Hepatocyte (in vitro differentiated cells): Measurements from ENCODE around the gene RYR3. TPM values are rescaled to one million over a fixed set of nuclear protein-coding genes. Genes with fewer than 3 reads are reported as not detected.

Experiments
- DNase-seq: peaks from one replicate; pipeline ENCODE4 v3.0.0-alpha.2; 2016; ENCODE audit warnings: low spot score
- H2AFZ ChIP-seq: fragments of 200-600 bp; sonication (generic); 2 replicates; pipeline ENCODE4 v1.6.0; 2016; ENCODE audit warnings: antibody characterized with exemption, mild to moderate bottlenecking
- H3K27ac ChIP-seq: fragments of 200-600 bp; sonication (generic); 2 replicates; pipeline ENCODE4 v1.5.1; 2016; ENCODE audit warnings: mild to moderate bottlenecking
- H3K27me3 ChIP-seq: fragments of 200-600 bp; sonication (generic); 2 replicates; pipeline ENCODE4 v1.6.1; 2016
- H3K36me3 ChIP-seq: fragments of 200-600 bp; sonication (generic); replicated peaks from 2 replicates; pipeline ENCODE4 v1.5.1; 2016; ENCODE audit warnings: low read depth; ENCODE audit not compliant: insufficient read depth
- H3K4me1 ChIP-seq: fragments of 200-600 bp; sonication (generic); 2 replicates; pipeline ENCODE4 v1.5.1; 2016; ENCODE audit warnings: mild to moderate bottlenecking, moderate library complexity; ENCODE audit not compliant: insufficient read depth
- H3K4me2 ChIP-seq: fragments of 200-600 bp; sonication (generic); 2 replicates; pipeline ENCODE4 v1.6.0; 2016
- H3K4me3 ChIP-seq: fragments of 200-600 bp; sonication (generic); 2 replicates; pipeline ENCODE4 v1.5.1; 2016; ENCODE audit warnings: mild to moderate bottlenecking
- H3K79me2 ChIP-seq: fragments of 200-600 bp; sonication (generic); 2 replicates; pipeline ENCODE4 v1.6.0; 2017; ENCODE audit warnings: mild to moderate bottlenecking
- H3K9me2 ChIP-seq: fragments of 200-600 bp; sonication (generic); replicated peaks from 2 replicates; pipeline ENCODE4 v1.6.0; 2017; ENCODE audit warnings: mild to moderate bottlenecking; ENCODE audit not compliant: insufficient read depth
- H3K9me3 ChIP-seq: fragments of 200-600 bp; sonication (generic); 2 replicates; pipeline ENCODE4 v1.5.1; 2016; ENCODE audit warnings: low read depth, mild to moderate bottlenecking
- H4K20me1 ChIP-seq: fragments of 200-600 bp; sonication (generic); 2 replicates; pipeline ENCODE4 v1.6.0; 2016; ENCODE audit warnings: mild to moderate bottlenecking; ENCODE audit not compliant: insufficient read depth, poor library complexity, severe bottlenecking
- CTCF ChIP-seq: fragments of 200-600 bp; sonication (generic); IDR thresholded peaks from 2 replicates; pipeline ENCODE4 v1.5.1; 2016; ENCODE audit warnings: antibody characterized with exemption, mild to moderate bottlenecking; ENCODE audit not compliant: poor library complexity
- EZH2 ChIP-seq: fragments of 200-600 bp; sonication (generic); IDR thresholded peaks from 2 replicates; pipeline ENCODE4 v1.6.1; 2016; ENCODE audit warnings: antibody characterized with exemption, mild to moderate bottlenecking, borderline replicate concordance
- EZH2phosphoT487 ChIP-seq: fragments of 200-600 bp; sonication (generic); IDR thresholded peaks from one replicate; pipeline ENCODE4 v1.6.1; 2018; ENCODE audit warnings: antibody characterized with exemption, mild to moderate bottlenecking, low read depth, moderate library complexity; ENCODE audit not compliant: unreplicated experiment, severe bottlenecking
- WGBS: methylation state at CpG from one replicate; pipeline ENCODE4 v1.1.6; 2016; ENCODE audit warnings: low lambda C conversion rate; ENCODE audit errors: missing lambda C conversion rate; 5-methylcytosine and 5-hydroxymethylcytosine counted together
- polyA plus RNA-seq: library from polyadenylated mRNA; unstranded; fragments of >200 nt; fragmentation: Nextera tagmentation; extraction: Ambion mirVana; gene quantifications from 2 replicates; pipeline ENCODE4 v1.2.1, GENCODE V29; 2016
- total RNA-seq: library from RNA; depleted of rRNA; stranded (reverse); fragments of >200 nt; gene quantifications from 2 replicates; pipeline ENCODE4 v1.2.3, GENCODE V29; 2014

Gene RYR3
- total and polyA plus RNA-seq, 2 experiments from 2014 or later: 0.36 to 0.37 TPM

DNA sequence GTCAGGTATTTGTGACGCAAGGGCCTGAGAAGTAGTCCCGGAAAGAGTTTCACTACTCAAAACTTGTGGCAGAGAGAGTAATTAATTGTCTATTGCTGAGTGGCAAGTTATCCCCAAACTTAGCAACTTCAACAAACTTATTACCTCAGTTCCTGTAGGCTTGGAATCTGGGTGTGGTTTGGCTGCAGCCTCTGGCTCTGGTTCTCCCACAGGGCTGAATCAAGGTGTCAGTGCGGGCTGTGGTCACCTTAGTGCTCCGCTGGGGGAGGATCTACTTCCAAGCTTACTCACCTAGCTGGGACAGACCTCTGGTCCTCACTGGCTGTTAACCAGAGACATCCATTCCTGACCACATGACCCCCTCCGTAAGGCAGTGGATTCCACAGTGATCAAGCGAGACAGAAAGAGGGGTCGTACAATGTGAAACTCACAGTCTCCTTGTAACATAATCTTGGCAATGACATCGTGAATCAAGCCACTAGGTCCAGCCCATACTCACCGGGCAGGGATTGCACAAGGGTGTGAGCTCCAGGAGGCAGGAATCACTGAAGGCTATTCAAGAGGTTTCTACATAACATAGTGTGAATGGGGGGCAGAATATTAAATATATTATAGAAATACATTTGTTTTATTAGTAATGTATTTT, 138.3 kb downstream of the RYR3 start:
- Histone ChIP-seq H3K4me1 (no peaks in the 10 kb centered on the region), H4K20me1 (no peaks in the 10 kb centered on the region), H2AFZ (no peak overlapping the region), H3K79me2 (no peaks in the 10 kb centered on the region), H3K9me3 (no peaks in the 10 kb centered on the region), H3K36me3 (no peaks in the 10 kb centered on the region), H3K27ac (no peak overlapping the region), H3K9me2 (no peaks in the 10 kb centered on the region), H3K4me3 (no peak overlapping the region), H3K27me3 (no peaks in the 10 kb centered on the region), H3K4me2 (no peak overlapping the region)
- no peak for TF ChIP-seq CTCF
- no peak for TF ChIP-seq EZH2
- TF ChIP-seq EZH2phosphoT487: no peak
- no peak for DNase-seq
- 78% methylated on average over 9 of the region's 9 CpGs for WGBS

- Histone ChIP-seq H3K4me2 (no peak overlapping the region), H3K79me2 (no peaks in the 10 kb centered on the region), H3K27me3 (no peaks in the 10 kb centered on the region), H4K20me1 (no peaks in the 10 kb centered on the region), H3K4me3 (no peak overlapping the region), H3K9me2 (no peaks in the 10 kb centered on the region), H3K4me1 (no peaks in the 10 kb centered on the region), H2AFZ (no peak overlapping the region), H3K9me3 (no peaks in the 10 kb centered on the region), H3K27ac (no peak overlapping the region), H3K36me3 (no peaks in the 10 kb centered on the region)
- 34% methylated on average over 3 of the region's 3 CpGs for whole genome bisulfite sequencing
- TF ChIP-seq EZH2: no peak
- no peak for TF ChIP-seq EZH2phosphoT487
- TF ChIP-seq CTCF: no peak
- DNase-seq: no peak
Observed at GRCh38 chr15:33449810-33450209, 139.0 kb downstream of the RYR3 start.

DNA sequence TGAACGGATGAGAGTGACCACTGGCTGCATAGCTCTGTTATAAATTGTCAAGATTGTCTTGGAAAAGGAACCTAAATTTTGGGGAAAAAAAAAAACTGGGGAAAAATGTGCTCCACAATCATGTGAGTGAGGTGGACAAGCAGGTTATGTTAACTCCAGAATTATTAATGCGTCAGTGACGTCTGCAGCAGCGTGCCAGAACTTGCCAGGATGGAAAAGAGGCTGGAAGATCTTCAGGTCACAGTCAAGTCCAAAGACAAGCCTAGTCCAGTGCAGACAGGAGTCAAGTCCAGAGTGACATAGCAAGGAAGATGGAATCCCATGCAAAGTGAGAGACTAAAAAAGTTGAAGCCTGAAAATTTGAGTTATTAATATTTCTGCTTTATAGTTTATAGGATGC, 140.6 kb downstream of the RYR3 start:
- TF ChIP-seq EZH2 (no peak), EZH2phosphoT487 (no peak), CTCF (no peak)
- H3K9me2 ChIP-seq: no peaks in the 10 kb centered on the region
- H3K4me3 ChIP-seq: no peak overlapping the region
- H3K4me2 ChIP-seq: no peak overlapping the region
- no peaks in the 10 kb centered on the region for H3K79me2 ChIP-seq
- 88% methylated on average over 4 of the region's 4 CpGs for WGBS
- H3K36me3 ChIP-seq: no peaks in the 10 kb centered on the region
- H4K20me1 ChIP-seq: no peaks in the 10 kb centered on the region
- DNase-seq: no peak
- H3K4me1 ChIP-seq: no peaks in the 10 kb centered on the region
- no peak overlapping the region for H3K27ac ChIP-seq
- H3K27me3 ChIP-seq: no peaks in the 10 kb centered on the region
- no peaks in the 10 kb centered on the region for H3K9me3 ChIP-seq
- H2AFZ ChIP-seq: no peak overlapping the region
